ENCODE measurements around the gene MCCC2. TPM values are rescaled to one million over a fixed set of nuclear protein-coding genes. Genes with fewer than 3 reads are reported as not detected.

MCCC2 gene
- polyA plus RNA-seq, 2 of the 4 experiments (the other 2 are of a cell fraction): 49.4 to 88.4 TPM

GRCh38 chr5:71703941-71704340 is 116.8 kb downstream of the MCCC2 start (continued):
- TF ChIP-seq CEBPB (IDR thresholded peaks at IDR 0.05): no peak
- TF ChIP-seq USF2 (IDR thresholded peaks at IDR 0.05): no peak
- no peak for TF ChIP-seq MAZ (IDR thresholded peaks at IDR 0.05; ENCODE audit: borderline replicate concordance, low read depth, low read length)

- CTCF ChIA-PET: interaction anchor here (0.8 to 1.7 kb wide), 6 partner anchors 8 to 53 kb away, joined by 3 to 7 read pairs (median 4); no protein-coding TSS in a partner anchor
- H3K4me2 ChIP-seq: no peak overlapping the region
- no peak overlapping the region for H3K27ac ChIP-seq
- no peaks in the 10 kb centered on the region for H3K4me1 ChIP-seq
- TF ChIP-seq RCOR1 (IDR thresholded peaks at IDR 0.05; ENCODE audit: low read depth, low read length) (no peak), MYC (IDR thresholded peaks at IDR 0.05; ENCODE audit: borderline replicate concordance, low read length) (no peak)
- DNase-seq (ENCODE audit: low read depth in 1 of 2, low spot score in 1 of 2): no peak
- POLR2A ChIA-PET: no interaction called here
- no peak overlapping the region for H3K4me3 ChIP-seq
- ATAC-seq: no peak
- WGBS (ENCODE audit: missing lambda C conversion rate): 31% methylated on average over 5 of the region's 5 CpGs
- no peaks in the 10 kb centered on the region for H3K9me3 ChIP-seq
- FAIRE-seq: no peak
Measured at GRCh38 chr5:71705421-71705820, 118.3 kb downstream of the MCCC2 start.

GRCh38 chr5:71706906-71707305 is 119.8 kb downstream of the MCCC2 start:
- H3K4me1 ChIP-seq: no peaks in the 10 kb centered on the region
- TF ChIP-seq RARB (CRISPR knock-in tag; IDR thresholded peaks at IDR 0.05): no peak
- no peak for TF ChIP-seq FOSL2 (IDR thresholded peaks at IDR 0.05)
- TF ChIP-seq FOSL2 (CRISPR knock-in tag; IDR thresholded peaks at IDR 0.05): no peak
- no peak for TF ChIP-seq TFCP2L1 (CRISPR knock-in tag; IDR thresholded peaks at IDR 0.05)
- no peak for TF ChIP-seq JUNB (IDR thresholded peaks at IDR 0.05)
- TF ChIP-seq E2F6 (IDR thresholded peaks at IDR 0.05; ENCODE audit: borderline replicate concordance, low read depth): no peak
- CTCF ChIA-PET: interaction anchor here (1.5 to 1.7 kb wide), 3 partner anchors 10 to 51 kb away, joined by 3 to 7 read pairs (median 4); partner anchors contain the start of gene CARTPT
- no peak overlapping the region for H3K4me3 ChIP-seq
- no peak for DNase-seq (ENCODE audit: low read depth in 1 of 2, low spot score in 1 of 2)
- POLR2A ChIA-PET: no interaction called here
- 28% methylated on average over 3 of the region's 3 CpGs for WGBS (ENCODE audit: missing lambda C conversion rate)
- no peak overlapping the region for H3K27ac ChIP-seq
- FAIRE-seq: no peak
- H3K9me3 ChIP-seq: no peaks in the 10 kb centered on the region
- H3K4me2 ChIP-seq: no peak overlapping the region
- ATAC-seq: no peak

Small RNAs within 50 kb of the gene (small RNA-seq; reads per million reads assigned to genes)
- gene HMGN1P12: 0 reads per million in 6 experiments

Other genes starting within 250 kb of the MCCC2 start
- 20.9 and 27.2 TPM in 2 replicates for gene BDP1, start 131.7 kb upstream of the MCCC2 start, polyA plus RNA-seq (2011; rRNA removed)
- gene BDP1, start 131.7 kb upstream of the MCCC2 start, polyA plus RNA-seq (2017; fragmentation: RNase III; extraction: RNeasy Plus Mini Kit Qiagen cat#74134 plus additional on column Dnase treatment): 8.6 to 10.0 TPM (median 8.7 TPM) in 3 replicates
- gene CARTPT, start 131.9 kb downstream of the MCCC2 start, polyA plus RNA-seq (2011; rRNA removed): not detected in 2 replicates
- gene CARTPT, start 131.9 kb downstream of the MCCC2 start, polyA plus RNA-seq (2017; fragmentation: RNase III; extraction: RNeasy Plus Mini Kit Qiagen cat#74134 plus additional on column Dnase treatment): not detected in 3 replicates